ENCODE results near the gene EPS8L1. TPM values are rescaled to one million over a fixed set of nuclear protein-coding genes. Genes with fewer than 3 reads are reported as not detected.
"Not testable (repeated sequence)": the region's sequence is repeated elsewhere in the genome, so short reads cannot be mapped to it uniquely, and the experiment has no call there.

EPS8L1 gene
- total RNA-seq, 1 donor from 2014 or later: 1.9 TPM

- no peak for DNase-seq (ENCODE audit: low spot score)
- intact Hi-C loops (cut with DNase I): no loop called here
Observed at GRCh38 chr19:55047951-55048350, 27.7 kb upstream of the EPS8L1 start.

DNA sequence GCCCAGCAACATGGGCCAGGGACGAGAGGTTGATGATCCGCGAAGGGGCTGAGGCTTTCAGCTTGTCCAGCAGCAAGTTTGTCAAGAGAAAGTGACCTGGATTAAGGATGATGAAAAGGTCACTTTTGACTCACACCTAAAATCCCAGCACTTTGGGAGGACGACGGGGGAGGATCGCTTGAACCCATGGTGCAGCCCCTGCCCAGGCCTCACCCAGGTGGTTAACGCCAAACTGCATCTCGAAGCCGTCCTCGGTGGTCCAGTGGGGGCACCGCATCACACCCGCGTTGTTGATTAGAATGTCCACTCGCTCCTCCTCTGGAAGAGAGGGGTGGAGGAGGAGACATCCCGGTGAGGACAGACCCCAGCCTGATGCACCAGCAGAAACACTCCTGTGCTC, 27.2 kb upstream of the EPS8L1 start:
- DNase-seq (ENCODE audit: low spot score): no peak
- intact Hi-C loops (cut with DNase I): no loop called here

- no peak for DNase-seq (ENCODE audit: low spot score)
- intact Hi-C loops (cut with DNase I): no loop called here
Observed at GRCh38 chr19:55050749-55051532, 24.7 kb upstream of the EPS8L1 start.

DNA sequence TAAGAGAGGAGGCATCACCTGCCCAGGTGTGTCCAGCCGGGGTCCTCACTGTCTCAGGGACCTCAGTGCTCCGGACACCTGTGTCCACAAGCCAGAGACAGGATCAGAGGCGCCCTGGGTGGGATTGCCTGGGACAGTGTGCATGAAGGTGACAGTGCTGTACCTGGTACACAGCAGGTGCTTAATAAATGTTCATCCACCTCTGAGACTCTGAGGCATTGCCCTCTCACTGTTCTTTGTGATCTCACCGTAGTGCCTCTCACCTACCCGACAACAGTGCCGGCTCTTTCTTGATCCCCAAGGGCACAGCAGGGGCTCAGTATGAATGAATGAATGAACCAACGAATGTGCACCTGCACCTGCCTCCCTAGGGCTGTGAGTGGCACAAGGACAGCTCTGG, 21.9 kb upstream of the EPS8L1 start:
- intact Hi-C loops (cut with DNase I): no loop called here
- no peak for DNase-seq (ENCODE audit: low spot score)

DNA sequence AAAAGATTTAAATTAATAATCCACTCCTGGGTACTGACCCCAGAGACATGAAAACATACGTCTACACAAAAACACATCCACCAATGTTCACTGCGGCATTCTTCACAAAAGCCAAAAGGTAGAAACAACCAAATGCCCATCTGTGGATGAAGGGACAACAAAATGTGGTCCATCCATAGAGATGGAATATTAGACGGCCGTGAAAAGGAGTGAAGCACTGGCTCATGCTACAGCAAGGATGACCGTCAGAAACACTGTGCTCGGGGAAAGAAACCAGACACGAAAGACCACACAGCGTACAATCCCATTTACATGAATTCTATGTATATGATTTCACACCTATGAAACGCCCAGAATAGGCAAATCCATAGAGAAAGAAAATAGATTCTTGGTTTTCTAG, 18.8 kb upstream of the EPS8L1 start:
- intact Hi-C loops (cut with DNase I): no loop called here

GRCh38 chr19:55058781-55059610, 16.7 kb upstream of the EPS8L1 start:
- intact Hi-C loops (cut with DNase I): no loop called here
- no peak for DNase-seq (ENCODE audit: low spot score)

More for the DNA sequence above, 18.8 kb upstream of the EPS8L1 start:
- DNase-seq (ENCODE audit: low spot score): no peak

- intact Hi-C loops (cut with DNase I): not testable (repeated sequence)
Observed at GRCh38 chr19:55060287-55060686, 15.4 kb upstream of the EPS8L1 start.

GRCh38 chr19:55062735-55063491, 12.8 kb upstream of the EPS8L1 start, which contains the start of gene RDH13:
Gene RDH13, minus strand, starts transcription at chr19:55063148. Its CDS starts 116 bp downstream, at chr19:55063032.
- DNase-seq (ENCODE audit: low spot score): peak; percentile 96
- intact Hi-C loops (cut with DNase I): no loop called here

More at GRCh38 chr19:55060287-55060686, 15.4 kb upstream of the EPS8L1 start:
- not testable (repeated sequence) for DNase-seq (ENCODE audit: low spot score)

GRCh38 chr19:55063492-55063843, 12.2 kb upstream of the EPS8L1 start:
- no peak for DNase-seq (ENCODE audit: low spot score)
- intact Hi-C loops (cut with DNase I): no loop called here

- DNase-seq (ENCODE audit: low spot score); intact Hi-C loops (cut with DNase I): not testable (repeated sequence)
Observed at GRCh38 chr19:55065516-55065915, 10.2 kb upstream of the EPS8L1 start.

DNA sequence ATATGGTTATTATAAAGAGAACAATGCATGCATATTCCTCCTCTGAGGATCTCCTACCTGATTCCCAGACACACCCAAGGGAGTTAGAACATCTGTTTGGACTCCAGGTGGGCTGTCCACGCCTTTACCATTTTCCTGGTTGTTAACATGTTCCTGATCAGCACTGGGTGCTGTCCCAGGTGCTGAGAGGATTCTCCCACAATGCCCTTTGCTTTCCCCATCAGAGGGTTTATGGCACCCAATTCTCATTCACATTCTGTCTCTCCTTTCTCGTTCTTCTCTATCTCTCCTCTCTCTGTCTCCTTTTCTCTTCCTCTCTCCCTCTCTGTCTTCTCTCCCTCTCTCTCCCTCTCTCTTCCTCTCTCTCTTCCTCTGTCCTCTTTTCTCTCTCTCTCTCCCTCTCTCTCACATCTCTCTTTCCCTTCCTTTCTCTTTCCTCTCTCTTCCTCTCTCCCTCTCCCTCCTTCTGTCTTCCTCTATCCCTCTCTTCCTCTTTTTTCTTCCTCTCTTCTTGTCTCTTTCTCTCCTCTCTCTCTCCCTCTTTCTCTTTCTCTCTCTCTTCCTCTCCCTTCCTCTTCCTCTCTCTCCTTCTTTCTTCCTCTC, 9.5 kb upstream of the EPS8L1 start:
- no peak for DNase-seq (ENCODE audit: low spot score)
- intact Hi-C loops (cut with DNase I): no loop called here

DNA sequence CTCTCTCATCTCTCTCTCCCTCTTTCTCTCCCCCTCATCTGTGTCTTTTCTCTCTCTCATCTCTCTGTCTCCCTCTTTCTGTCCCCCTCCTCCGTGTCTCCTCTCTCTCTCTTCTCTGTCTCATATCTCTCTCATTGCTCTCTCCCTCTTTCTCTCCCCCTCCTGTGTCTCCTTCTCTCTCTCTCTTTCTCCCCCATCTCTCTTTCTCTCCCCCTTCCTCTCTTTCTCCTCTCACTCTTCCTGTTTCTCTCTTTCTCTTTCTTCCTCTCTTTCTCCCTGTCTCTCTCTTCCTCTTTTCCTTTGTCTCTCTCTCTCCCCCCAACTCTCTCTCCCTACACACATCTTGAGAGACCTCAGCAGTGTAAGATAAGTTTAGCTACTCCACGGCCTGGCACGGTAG, 7.8 kb upstream of the EPS8L1 start:
- intact Hi-C loops (cut with DNase I): no loop called here
- no peak for DNase-seq (ENCODE audit: low spot score)

DNA sequence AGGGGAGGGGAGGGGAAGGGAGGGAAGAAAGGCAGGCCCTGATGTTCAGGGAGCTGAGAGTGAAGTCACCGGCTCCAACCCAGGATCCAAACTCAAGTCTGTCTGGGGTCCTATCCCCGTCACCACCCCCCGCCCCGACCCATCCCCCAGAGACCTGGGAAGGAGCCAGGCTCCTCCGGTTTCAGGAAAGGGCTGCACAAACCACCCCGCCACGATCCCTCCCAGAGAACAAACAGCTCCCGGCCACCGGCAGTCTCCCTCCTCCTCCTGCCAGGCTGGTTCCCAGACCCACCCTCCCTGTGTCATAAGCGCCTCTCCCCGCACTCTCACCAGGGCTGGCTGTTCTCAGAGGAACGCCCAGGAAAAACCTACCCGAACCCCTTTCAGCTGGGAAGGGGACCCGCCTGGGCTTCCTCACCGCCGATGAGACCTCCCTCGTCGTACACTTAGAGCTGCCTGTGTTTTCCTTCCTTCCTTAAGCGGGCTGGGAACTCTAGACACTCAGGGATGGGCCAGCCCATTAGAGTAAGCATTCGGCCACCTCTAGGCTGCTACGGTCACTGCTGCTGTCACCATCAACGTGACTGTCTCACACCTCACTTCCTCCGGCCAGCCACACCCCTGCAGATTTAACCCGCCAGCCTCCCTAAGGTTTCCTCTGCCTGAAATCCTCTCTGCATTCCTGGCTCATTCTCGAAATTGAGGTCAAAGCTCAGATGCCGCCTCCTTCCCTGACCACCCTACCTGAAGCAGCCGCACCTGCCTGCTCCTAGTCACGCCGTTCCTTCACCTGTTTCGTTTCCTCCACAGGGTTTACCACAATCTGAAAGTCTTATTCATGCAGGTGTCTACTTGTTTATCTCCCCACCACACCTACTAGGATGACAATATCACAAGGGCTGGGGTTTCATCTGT, 6.5 kb upstream of the EPS8L1 start:
- intact Hi-C loops (cut with DNase I): no loop called here

GRCh38 chr19:55069865-55070197, 5.8 kb upstream of the EPS8L1 start:
- intact Hi-C loops (cut with DNase I): no loop called here
- no peak for DNase-seq (ENCODE audit: low spot score)

More for the DNA sequence above, 6.5 kb upstream of the EPS8L1 start:
- no peak for DNase-seq (ENCODE audit: low spot score)

DNA sequence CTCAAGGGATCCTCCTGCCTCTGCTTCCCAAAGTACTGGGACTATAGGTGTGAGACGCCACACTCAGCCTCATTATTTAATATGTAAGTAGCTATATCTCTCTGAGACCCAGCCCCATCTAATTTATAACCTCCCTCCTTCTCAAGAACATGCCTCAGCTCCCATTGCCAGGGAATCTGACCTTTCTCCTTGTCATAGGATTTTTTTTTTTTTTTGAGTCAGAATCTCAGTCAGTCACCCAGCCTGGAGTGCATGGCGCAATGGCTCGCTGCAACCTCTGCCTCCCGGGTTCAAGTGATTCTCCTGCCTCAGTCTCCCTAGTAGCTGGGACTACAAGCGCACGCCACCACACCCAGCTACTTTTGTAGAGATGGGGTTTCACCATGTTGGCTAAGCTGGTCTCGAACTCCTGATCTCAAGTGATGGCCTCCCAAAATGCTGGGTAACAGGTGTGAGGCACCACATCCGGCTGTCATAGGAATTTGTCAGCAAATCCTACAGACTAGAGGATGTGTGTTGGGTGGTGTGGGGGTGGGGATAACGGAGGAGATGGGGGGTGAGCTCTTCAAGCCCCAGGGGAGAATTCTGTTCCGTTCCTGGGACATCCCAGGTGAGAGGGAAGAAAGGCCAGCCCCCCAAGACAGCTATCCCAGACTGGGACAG, 5.1 kb upstream of the EPS8L1 start:
- no peak for DNase-seq (ENCODE audit: low spot score)
- intact Hi-C loops (cut with DNase I): no loop called here

GRCh38 chr19:55071129-55071502, 4.6 kb upstream of the EPS8L1 start:
- intact Hi-C loops (cut with DNase I): no loop called here
- DNase-seq (ENCODE audit: low spot score): no peak

GRCh38 chr19:55071913-55072312, 3.8 kb upstream of the EPS8L1 start:
- DNase-seq (ENCODE audit: low spot score): no peak
- intact Hi-C loops (cut with DNase I): no loop called here

- intact Hi-C loops (cut with DNase I): no loop called here
- DNase-seq (ENCODE audit: low spot score): no peak
Observed at GRCh38 chr19:55076321-55076720, 652 bp downstream of the EPS8L1 start.
